ENCODE measurements around the gene TMEM131L. TPM values are rescaled to one million over a fixed set of nuclear protein-coding genes. Genes with fewer than 3 reads are reported as not detected.
"Not testable (repeated sequence)": the region's sequence is repeated elsewhere in the genome, so short reads cannot be mapped to it uniquely, and the experiment has no call there.

TMEM131L gene
- total RNA-seq, 2 donors from 2014 or later = 83.8 to 92.7 TPM

DNA sequence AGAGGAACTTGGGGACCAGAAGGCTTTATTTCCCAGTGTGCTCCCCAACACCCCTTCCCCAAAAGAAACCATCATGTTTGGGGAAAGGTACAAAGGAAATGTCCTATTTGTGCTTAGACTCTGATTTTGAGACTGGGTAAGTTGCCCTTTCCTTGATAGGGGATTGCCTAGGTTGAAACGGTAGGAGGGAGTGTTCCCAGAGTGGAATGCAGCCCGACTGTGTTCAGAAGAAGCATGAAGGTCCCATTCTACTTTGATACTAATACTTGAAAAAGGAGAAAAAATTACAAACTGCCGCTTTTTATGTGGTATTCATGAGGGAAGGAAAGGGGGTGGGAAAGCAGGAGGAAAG lies 32.4 kb upstream of the TMEM131L start:
- DNase-seq (no peak), ATAC-seq (no peak)
- no peaks in the 10 kb centered on the region for H3K36me3 Mint-ChIP-seq (ENCODE audit: low read depth)
- H3K4me1 Mint-ChIP-seq = peaks cover 36% of the 10 kb centered on the region
- no peaks in the 10 kb centered on the region for H3K9me3 ChIP-seq (ENCODE audit: control insufficient read depth, low read length, poor library complexity, severe bottlenecking)
- no peaks in the 10 kb centered on the region for H3K27me3 Mint-ChIP-seq
- H3K4me3 Mint-ChIP-seq = peak overlapping the region; percentile 96
- peak overlapping the region; percentile 98 for H3K27ac Mint-ChIP-seq

GRCh38 chr4:153434190-153434589 lies 32.0 kb upstream of the TMEM131L start:
- peak overlapping the region; percentile 96 for H3K4me3 Mint-ChIP-seq
- H3K4me1 Mint-ChIP-seq = peaks cover 37% of the 10 kb centered on the region
- peak overlapping the region; percentile 98 for H3K27ac Mint-ChIP-seq
- H3K36me3 Mint-ChIP-seq (ENCODE audit: low read depth) = no peaks in the 10 kb centered on the region
- ATAC-seq (no peak), DNase-seq (no peak)
- no peaks in the 10 kb centered on the region for H3K27me3 Mint-ChIP-seq
- H3K9me3 ChIP-seq (ENCODE audit: control insufficient read depth, low read length, poor library complexity, severe bottlenecking) = no peaks in the 10 kb centered on the region

- ATAC-seq = peak; percentile 85
- no peak for DNase-seq
- peak overlapping the region; percentile 87 for H3K4me3 Mint-ChIP-seq
- H3K36me3 Mint-ChIP-seq (ENCODE audit: low read depth) = no peaks in the 10 kb centered on the region
- H3K9me3 ChIP-seq (ENCODE audit: control insufficient read depth, low read length, poor library complexity, severe bottlenecking) = no peaks in the 10 kb centered on the region
- peaks cover 31% of the 10 kb centered on the region for H3K4me1 Mint-ChIP-seq
- H3K27me3 Mint-ChIP-seq = no peaks in the 10 kb centered on the region
- peak overlapping the region; percentile 97 for H3K27ac Mint-ChIP-seq
Observed at GRCh38 chr4:153438916-153439756, 27.0 kb upstream of the TMEM131L start.

DNA sequence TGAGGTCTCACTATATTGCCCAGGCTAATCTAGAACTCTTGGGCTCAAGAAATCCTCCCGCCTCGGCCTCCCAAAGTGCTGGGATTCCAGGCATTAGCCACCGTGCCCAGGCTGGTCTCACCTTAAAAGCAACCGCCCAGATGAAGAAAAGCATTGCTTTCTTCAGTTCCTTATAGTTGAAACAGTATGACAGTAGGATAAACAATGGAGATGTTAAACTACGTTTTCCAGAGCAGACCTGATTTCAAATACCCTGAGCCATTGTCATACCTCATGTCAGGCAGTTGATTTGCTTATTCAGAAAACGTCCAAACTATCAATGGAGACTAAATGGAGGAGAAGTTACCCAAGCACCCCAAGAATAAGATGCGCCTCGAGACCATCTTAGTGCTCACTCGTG lies 26.3 kb upstream of the TMEM131L start:
- H3K9me3 ChIP-seq (ENCODE audit: control insufficient read depth, low read length, poor library complexity, severe bottlenecking) = no peaks in the 10 kb centered on the region
- no peak for ATAC-seq
- Mint-ChIP-seq H3K27ac (peak overlapping the region; percentile 97), H3K27me3 (no peaks in the 10 kb centered on the region), H3K36me3 (ENCODE audit: low read depth) (no peaks in the 10 kb centered on the region), H3K4me1 (peaks cover 31% of the 10 kb centered on the region), H3K4me3 (peak overlapping the region; percentile 87)
- no peak for DNase-seq

GRCh38 chr4:153440475-153440874 lies 25.7 kb upstream of the TMEM131L start:
- Mint-ChIP-seq H3K4me1 (peaks cover 31% of the 10 kb centered on the region), H3K27ac (no peak overlapping the region), H3K4me3 (peak overlapping the region; percentile 74), H3K36me3 (ENCODE audit: low read depth) (no peaks in the 10 kb centered on the region), H3K27me3 (no peaks in the 10 kb centered on the region)
- DNase-seq = no peak
- ATAC-seq = no peak
- no peaks in the 10 kb centered on the region for H3K9me3 ChIP-seq (ENCODE audit: control insufficient read depth, low read length, poor library complexity, severe bottlenecking)

DNA sequence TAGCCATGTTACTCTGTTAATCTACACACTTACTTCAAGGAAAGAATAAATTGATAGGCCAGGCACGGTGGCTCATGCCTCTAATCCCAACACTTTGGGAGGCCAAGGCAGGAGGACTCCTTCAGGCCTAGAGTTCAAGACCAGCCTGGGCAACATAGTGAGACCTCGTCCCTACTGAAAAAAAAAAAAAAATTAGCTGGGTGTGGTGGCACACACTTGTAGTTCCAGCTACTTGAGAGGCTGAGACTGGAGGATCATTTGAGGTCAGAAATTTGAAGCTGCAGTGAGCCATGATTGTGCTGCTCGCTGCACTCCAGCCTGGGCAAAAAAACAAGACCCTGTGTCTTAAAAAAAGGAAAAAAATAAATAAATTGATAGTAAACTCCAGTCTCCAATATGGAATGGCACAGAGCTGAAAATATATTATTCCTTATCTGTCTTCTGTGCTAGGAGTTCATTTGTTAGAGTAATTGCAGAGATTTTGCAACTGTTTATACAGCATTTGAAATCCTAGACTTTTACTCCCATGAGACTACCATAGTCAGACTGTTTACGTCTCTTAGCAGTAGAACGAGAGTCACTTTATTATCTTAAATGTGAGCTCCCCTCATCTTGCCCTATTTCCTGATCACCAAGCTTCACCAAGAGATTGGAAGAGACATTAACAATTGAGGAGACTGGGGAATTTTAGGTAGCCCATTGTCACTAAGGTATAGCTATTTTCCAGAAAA lies 18.8 kb upstream of the TMEM131L start:
- peaks cover 21% of the 10 kb centered on the region for H3K4me1 Mint-ChIP-seq
- H3K27ac Mint-ChIP-seq = no peak overlapping the region
- no peaks in the 10 kb centered on the region for H3K27me3 Mint-ChIP-seq
- no peak overlapping the region for H3K4me3 Mint-ChIP-seq
- H3K9me3 ChIP-seq (ENCODE audit: control insufficient read depth, low read length, poor library complexity, severe bottlenecking) = no peaks in the 10 kb centered on the region
- DNase-seq (no peak), ATAC-seq (no peak)
- H3K36me3 Mint-ChIP-seq (ENCODE audit: low read depth) = no peaks in the 10 kb centered on the region

- ATAC-seq = no peak
- Mint-ChIP-seq H3K36me3 (ENCODE audit: low read depth) (no peaks in the 10 kb centered on the region), H3K27ac (no peak overlapping the region), H3K4me3 (no peak overlapping the region), H3K4me1 (peaks cover 15% of the 10 kb centered on the region), H3K27me3 (no peaks in the 10 kb centered on the region)
- DNase-seq = no peak
- H3K9me3 ChIP-seq (ENCODE audit: control insufficient read depth, low read length, poor library complexity, severe bottlenecking) = no peaks in the 10 kb centered on the region
Observed at GRCh38 chr4:153448003-153448731, 18.0 kb upstream of the TMEM131L start.

DNA sequence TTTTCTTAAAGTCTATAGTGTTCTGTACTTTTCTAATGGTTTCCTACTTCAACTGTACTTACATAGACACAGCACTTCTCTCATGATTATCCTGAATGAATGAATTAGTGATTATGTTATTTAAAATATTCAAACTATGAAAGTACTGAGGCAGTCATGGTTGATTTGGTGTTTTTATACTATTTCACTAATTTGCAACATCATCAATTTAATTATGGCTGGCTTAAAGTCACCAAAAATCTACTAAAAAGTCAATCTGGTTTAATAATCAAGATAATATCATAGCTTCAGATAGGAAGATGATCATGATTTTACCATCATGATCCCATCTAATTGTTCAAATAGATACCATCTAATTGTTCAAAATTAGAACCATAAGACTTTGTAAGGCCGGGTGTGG lies 16.8 kb upstream of the TMEM131L start:
- no peak for ATAC-seq
- Mint-ChIP-seq H3K27me3 (no peaks in the 10 kb centered on the region), H3K4me3 (no peak overlapping the region), H3K27ac (peak overlapping the region; percentile 80), H3K36me3 (ENCODE audit: low read depth) (no peaks in the 10 kb centered on the region), H3K4me1 (peaks cover 16% of the 10 kb centered on the region)
- DNase-seq = no peak
- H3K9me3 ChIP-seq (ENCODE audit: control insufficient read depth, low read length, poor library complexity, severe bottlenecking) = no peaks in the 10 kb centered on the region

DNA sequence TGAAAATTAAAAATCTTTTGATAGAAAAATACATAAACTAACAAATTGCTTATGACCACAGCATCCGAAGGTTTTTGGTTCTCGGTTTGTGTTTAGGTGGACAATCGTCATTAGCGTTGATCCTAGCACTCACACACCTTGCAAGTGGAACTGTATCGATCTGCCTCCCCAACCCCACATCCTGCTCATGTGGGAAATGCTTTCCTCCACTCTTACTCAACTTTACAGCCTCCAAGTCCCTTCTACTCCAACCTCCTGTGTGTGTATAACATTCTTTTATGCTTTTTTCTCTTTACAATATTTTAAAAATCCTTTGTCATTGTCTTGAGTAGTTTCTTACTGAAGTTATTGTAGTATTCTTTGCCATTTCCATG lies 15.6 kb upstream of the TMEM131L start:
- H3K4me1 Mint-ChIP-seq = peaks cover 16% of the 10 kb centered on the region
- H3K36me3 Mint-ChIP-seq (ENCODE audit: low read depth) = no peaks in the 10 kb centered on the region
- peak overlapping the region; percentile 59 for H3K4me3 Mint-ChIP-seq
- DNase-seq = no peak
- H3K27me3 Mint-ChIP-seq = no peaks in the 10 kb centered on the region
- H3K9me3 ChIP-seq (ENCODE audit: control insufficient read depth, low read length, poor library complexity, severe bottlenecking) = no peaks in the 10 kb centered on the region
- peak; percentile 66 for ATAC-seq
- H3K27ac Mint-ChIP-seq = peak overlapping the region; percentile 87

DNA sequence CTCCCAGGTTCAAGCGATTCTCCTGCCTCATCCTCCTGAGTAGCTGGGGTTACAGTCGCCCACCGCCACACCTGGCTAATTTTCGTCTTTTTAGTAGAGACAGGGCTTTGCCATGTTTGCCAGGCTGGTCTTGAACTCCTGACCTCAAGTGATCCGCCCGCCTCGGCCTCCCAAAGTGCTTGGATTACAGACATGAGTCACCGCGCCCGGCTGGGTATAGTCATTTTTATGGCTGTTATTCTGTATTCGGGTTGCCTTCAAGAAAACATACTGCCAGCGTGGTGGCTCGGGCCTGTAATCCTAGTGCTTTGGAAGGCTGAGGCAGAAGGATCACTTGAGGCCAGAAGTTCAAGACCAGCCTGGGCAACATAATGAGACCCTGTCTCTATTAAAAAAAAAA lies 15.0 kb upstream of the TMEM131L start:
- not testable (repeated sequence) for ATAC-seq; DNase-seq; H3K36me3 Mint-ChIP-seq (ENCODE audit: low read depth); H3K4me3 Mint-ChIP-seq; H3K27me3 Mint-ChIP-seq; H3K9me3 ChIP-seq (ENCODE audit: control insufficient read depth, low read length, poor library complexity, severe bottlenecking); H3K27ac Mint-ChIP-seq
- peaks cover 16% of the 10 kb centered on the region for H3K4me1 Mint-ChIP-seq

DNA sequence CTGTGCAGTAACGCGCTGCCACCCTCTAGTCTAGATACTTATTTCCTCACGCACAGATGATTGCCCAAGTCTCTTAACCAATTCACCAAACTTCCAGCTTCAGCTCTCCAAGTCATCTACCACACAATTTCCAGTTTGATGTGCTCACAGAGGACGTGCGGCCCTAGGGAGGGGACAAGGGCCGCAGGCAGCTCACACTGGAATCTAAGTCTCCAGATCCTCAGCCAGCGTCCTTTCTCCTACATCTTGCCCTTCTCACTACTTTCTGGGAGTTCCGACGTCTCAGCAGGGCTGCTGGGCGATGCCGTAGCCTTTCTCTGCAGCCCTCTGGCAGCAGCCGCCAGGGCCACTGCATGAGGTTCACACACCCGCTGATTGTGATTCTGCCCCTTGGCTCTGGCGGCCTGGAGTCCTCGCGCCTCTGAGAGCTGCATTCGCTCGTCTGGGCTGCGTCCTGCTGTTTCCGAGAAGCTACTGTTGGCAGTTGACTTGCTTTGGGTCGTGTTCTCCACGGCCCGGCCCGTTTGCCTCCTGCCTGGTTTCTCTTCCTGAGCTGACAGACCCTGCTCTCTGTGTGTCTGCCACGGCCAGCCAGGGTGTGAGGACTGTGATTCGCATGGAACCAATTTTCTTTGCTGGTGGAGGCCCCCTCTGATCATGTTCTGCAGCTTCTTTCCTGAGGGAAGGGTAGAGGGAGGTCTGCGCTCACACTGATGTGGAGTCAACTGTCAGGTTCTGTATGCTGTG lies 14.1 kb upstream of the TMEM131L start:
- Mint-ChIP-seq H3K27me3 (no peaks in the 10 kb centered on the region), H3K27ac (peak overlapping the region; percentile 21), H3K36me3 (ENCODE audit: low read depth) (no peaks in the 10 kb centered on the region), H3K4me1 (peaks cover 16% of the 10 kb centered on the region), H3K4me3 (no peak overlapping the region)
- no peaks in the 10 kb centered on the region for H3K9me3 ChIP-seq (ENCODE audit: control insufficient read depth, low read length, poor library complexity, severe bottlenecking)
- ATAC-seq (no peak), DNase-seq (no peak)

DNA sequence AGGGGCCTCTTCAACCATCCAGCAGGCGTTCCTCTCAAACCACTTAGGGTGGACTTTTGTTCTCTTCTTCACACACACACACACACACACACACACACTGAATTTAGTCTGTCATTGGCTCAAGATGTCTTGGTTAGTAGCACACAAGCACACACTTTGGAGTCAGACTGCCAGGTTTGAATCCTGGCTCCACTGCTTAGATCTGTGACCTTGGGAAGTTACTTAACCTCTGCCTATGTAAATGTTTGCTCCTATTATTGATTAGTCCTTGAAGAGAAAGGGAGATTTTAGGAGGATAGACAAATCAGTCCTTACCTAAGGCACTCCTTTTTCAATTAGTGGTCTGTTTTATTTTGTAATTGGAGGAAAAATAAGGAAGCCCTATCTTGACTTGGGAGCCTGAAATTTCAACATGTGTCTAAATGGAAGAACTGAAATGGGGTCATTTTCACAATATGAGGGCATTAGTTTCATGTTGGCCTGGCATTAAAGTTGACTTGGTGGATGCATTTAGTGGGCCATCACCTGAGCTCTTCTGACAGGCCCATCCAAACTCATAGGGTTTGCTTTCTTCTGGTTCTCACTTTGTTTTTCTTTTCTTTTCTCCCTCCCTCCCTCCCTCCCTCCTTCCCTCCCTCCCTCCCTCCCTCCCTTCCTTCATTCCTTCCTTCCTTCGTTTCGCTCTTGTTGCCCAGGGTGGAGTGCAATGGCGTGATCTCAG lies 13.3 kb upstream of the TMEM131L start:
- no peak for ATAC-seq
- no peaks in the 10 kb centered on the region for H3K9me3 ChIP-seq (ENCODE audit: control insufficient read depth, low read length, poor library complexity, severe bottlenecking)
- Mint-ChIP-seq H3K4me1 (peaks cover 18% of the 10 kb centered on the region), H3K27ac (no peak overlapping the region), H3K4me3 (no peak overlapping the region), H3K36me3 (ENCODE audit: low read depth) (no peaks in the 10 kb centered on the region), H3K27me3 (no peaks in the 10 kb centered on the region)
- DNase-seq = no peak

All from T-helper 17 cell (primary cell).